Progenitor cell of endocrine pancreas (in vitro differentiated cells): Measurements from ENCODE around the gene FZD10. TPM values are rescaled to one million over a fixed set of nuclear protein-coding genes. Genes with fewer than 3 reads are reported as not detected.

Experiments used
- DNase-seq: peaks from one replicate; pipeline ENCODE4 v3.0.0; 2021; ENCODE audit warnings: low spot score; ENCODE audit not compliant: unreplicated experiment
- H3K27ac Mint-ChIP-seq: 2 replicates; pipeline ENCODE4 v1.8.0; 2021; ENCODE audit warnings: mild to moderate bottlenecking, moderate library complexity, mixed read lengths
- H3K27me3 Mint-ChIP-seq: 2 replicates; pipeline ENCODE4 v1.8.0; 2021; ENCODE audit warnings: mixed read lengths
- H3K36me3 Mint-ChIP-seq: 2 replicates; pipeline ENCODE4 v1.8.0; 2022; ENCODE audit warnings: mixed read lengths; ENCODE audit not compliant: insufficient read depth
- H3K4me1 Mint-ChIP-seq: 2 replicates; pipeline ENCODE4 v1.8.0; 2021; ENCODE audit warnings: low read depth, mixed read lengths
- H3K4me3 Mint-ChIP-seq: 2 replicates; pipeline ENCODE4 v1.8.0; 2021; ENCODE audit warnings: low read depth, mild to moderate bottlenecking, moderate library complexity, mixed read lengths
- H3K9me3 Mint-ChIP-seq: 2 replicates; pipeline ENCODE4 v1.8.0; 2021; ENCODE audit warnings: low read depth, mixed read lengths
- total RNA-seq: library from RNA; stranded (reverse); gene quantifications from 2 replicates; pipeline ENCODE4 v1.2.1, GENCODE V29; 2021
- TF ChIP-seq, protein P1 (sequence below): fragments of 200-600 bp; sonication (generic); IDR thresholded peaks from one replicate; pipeline ENCODE4 v1.5.0; 2021; ENCODE audit warnings: antibody characterized with exemption, mild to moderate bottlenecking; ENCODE audit not compliant: unreplicated experiment

Gene FZD10
- total RNA-seq, 1 donor from 2014 or later: 0.24 TPM

DNA sequence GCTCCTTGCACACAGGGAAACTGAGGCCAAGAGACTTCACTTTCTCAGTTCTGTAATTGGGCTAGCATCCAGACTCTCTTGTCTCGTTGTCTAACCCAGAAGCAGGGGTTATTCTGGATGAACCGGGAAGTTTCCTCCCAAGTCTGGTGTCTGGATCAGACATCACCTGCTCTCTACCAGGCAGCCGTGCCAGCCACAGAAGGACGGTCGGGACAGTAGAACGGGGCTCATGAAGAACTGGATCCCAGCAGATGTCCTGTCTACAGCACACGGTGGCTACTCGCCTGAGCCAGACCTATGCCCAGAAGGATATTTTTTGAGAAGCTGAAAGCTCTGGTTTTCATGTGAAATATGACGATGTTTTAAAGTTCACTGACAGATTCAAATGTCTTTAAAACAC lies 19.1 kb upstream of the FZD10 start:
- H3K27me3 Mint-ChIP-seq: peaks cover 88% of the 10 kb centered on the region
- H3K36me3 Mint-ChIP-seq: no peaks in the 10 kb centered on the region
- no peak for DNase-seq
- H3K9me3 Mint-ChIP-seq: no peaks in the 10 kb centered on the region
- TF ChIP-seq, protein P1, sequence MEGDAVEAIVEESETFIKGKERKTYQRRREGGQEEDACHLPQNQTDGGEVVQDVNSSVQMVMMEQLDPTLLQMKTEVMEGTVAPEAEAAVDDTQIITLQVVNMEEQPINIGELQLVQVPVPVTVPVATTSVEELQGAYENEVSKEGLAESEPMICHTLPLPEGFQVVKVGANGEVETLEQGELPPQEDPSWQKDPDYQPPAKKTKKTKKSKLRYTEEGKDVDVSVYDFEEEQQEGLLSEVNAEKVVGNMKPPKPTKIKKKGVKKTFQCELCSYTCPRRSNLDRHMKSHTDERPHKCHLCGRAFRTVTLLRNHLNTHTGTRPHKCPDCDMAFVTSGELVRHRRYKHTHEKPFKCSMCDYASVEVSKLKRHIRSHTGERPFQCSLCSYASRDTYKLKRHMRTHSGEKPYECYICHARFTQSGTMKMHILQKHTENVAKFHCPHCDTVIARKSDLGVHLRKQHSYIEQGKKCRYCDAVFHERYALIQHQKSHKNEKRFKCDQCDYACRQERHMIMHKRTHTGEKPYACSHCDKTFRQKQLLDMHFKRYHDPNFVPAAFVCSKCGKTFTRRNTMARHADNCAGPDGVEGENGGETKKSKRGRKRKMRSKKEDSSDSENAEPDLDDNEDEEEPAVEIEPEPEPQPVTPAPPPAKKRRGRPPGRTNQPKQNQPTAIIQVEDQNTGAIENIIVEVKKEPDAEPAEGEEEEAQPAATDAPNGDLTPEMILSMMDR: no peak
- H3K4me1 Mint-ChIP-seq: no peaks in the 10 kb centered on the region
- no peak overlapping the region for H3K4me3 Mint-ChIP-seq
- no peak overlapping the region for H3K27ac Mint-ChIP-seq

DNA sequence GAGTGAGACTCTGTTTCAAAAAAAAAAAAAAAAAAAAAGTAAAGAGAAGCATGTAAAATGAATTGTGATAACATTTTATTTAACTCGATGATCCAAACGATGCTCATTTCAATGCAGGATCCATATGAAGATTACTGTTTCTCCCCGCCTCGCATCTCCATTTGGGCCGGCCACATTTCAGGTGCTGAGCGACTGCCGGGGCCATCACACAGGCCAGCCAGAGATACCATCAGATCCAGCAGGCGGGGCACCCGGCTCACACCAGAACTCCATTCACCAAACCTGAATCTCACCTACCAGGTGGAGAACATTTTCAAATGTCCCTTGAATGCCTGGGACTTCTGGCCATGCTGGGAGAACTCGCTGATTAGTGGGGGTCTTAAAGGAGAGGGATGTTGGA lies 18.0 kb upstream of the FZD10 start:
- Mint-ChIP-seq H3K4me3 (no peak overlapping the region), H3K36me3 (no peaks in the 10 kb centered on the region), H3K9me3 (no peaks in the 10 kb centered on the region), H3K4me1 (no peaks in the 10 kb centered on the region), H3K27me3 (peaks cover 85% of the 10 kb centered on the region), H3K27ac (no peak overlapping the region)
- TF ChIP-seq, protein P1: no peak
- DNase-seq: no peak

DNA sequence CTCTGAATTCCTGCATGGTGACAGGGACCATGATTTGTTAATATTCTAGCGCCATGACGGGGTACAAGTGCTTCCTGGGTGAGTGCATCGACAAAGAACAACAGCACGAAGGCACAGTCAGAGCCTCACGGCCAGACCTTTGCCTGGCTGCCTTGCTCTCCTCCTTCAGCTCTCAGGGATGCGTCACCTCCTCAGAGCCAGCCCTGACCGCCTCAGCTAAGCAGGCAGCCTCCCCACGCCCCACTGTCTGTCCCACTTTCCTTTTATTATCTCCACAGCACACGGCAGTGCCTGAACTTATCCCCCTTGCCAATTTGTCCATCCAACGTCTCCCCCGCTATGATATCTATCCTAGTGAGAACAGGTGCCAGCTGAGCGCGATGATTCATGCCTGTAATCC lies 16.5 kb upstream of the FZD10 start:
- Mint-ChIP-seq H3K4me3 (no peak overlapping the region), H3K27me3 (peaks cover 90% of the 10 kb centered on the region), H3K9me3 (no peaks in the 10 kb centered on the region), H3K27ac (no peak overlapping the region), H3K4me1 (no peaks in the 10 kb centered on the region), H3K36me3 (no peaks in the 10 kb centered on the region)
- DNase-seq: no peak
- TF ChIP-seq, protein P1: no peak

DNA sequence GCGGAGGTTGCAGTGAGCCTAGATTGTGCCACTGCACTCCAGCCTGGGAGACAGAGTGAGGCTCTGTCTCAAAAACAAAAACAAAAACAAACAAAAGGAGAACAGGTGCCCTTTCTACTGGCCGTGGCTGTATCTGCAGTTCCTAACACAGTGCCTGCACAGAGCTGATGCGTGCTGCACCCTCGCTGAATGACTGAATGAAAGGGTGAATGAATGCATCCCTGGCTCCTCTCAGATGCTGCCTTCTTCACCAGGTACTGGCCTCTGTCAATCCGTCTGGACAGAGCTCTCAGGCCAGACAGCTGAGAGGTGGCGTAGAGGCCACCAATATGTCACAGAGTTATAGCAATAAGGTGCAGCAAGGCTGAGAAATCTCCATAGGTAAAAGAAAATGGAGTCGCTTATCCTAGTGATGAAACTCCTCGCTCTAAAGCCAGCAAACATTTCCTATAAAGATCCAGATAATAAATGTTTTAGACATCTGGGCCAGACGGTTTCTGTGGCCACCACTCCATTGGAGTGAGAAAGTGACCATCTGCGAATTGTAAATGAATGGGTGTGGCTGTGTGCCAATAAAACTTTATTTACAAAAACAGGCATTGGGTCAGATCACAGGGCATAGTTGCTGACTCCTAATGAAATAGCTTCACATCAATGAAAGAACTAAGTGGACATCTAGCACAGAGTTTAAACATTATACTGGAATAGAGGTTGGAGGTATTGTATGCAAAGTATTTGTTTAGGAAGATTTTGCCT lies 15.9 kb upstream of the FZD10 start:
- Mint-ChIP-seq H3K36me3 (no peaks in the 10 kb centered on the region), H3K27me3 (peaks cover 90% of the 10 kb centered on the region), H3K4me1 (no peaks in the 10 kb centered on the region), H3K9me3 (no peaks in the 10 kb centered on the region), H3K4me3 (no peak overlapping the region), H3K27ac (no peak overlapping the region)
- TF ChIP-seq, protein P1: no peak
- no peak for DNase-seq

DNA sequence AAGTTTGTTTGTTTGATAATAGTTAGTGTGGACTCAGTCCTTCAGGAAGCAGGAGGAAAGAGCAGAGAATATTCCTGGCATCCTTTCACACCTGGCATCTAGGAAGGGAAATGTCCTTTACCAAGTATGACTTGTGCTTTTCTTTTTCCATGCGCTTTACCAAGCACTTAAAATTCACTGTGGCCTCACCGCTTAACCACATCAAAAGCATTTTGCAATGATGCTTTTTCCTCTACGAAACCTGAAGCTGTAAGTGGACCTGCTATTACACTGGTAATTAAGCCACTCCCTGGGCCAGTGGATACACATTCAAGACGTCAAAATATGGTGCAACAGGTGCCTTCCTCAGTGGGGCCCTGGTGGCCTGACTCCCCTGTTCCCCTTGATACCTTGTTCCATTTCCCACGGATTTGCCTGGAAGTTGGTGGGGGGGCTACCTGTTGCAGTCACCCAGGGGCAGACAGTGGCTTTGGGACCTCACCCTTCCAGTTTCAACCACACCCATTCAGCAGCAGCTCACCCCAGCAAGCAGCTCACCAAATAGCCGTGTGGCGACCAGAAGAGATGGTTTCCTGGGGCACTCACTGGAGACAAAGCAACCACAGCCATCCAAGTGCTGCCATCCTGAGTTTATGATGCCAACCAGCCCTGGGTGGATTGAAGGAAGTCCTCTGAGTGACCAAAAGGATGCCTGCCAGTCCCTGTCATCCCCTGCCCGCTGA lies 14.2 kb upstream of the FZD10 start:
- Mint-ChIP-seq H3K9me3 (no peaks in the 10 kb centered on the region), H3K36me3 (no peaks in the 10 kb centered on the region), H3K27ac (no peak overlapping the region), H3K4me1 (no peaks in the 10 kb centered on the region), H3K27me3 (peaks cover 90% of the 10 kb centered on the region), H3K4me3 (no peak overlapping the region)
- no peak for DNase-seq
- TF ChIP-seq, protein P1: no peak
